ENCODE results near the gene ARMC7.

GRCh38 chr17:75133001-75133400 lies 23.2 kb downstream of the ARMC7 start:
- TF ChIP-seq CTCF (conservative IDR thresholded peaks at IDR 0.05 in 1 of 2, IDR thresholded peaks at IDR 0.05 in 1 of 2; ENCODE audit: low read depth in 1 of 2, low read length in 2 of 2) (no peak), EZH2 (IDR thresholded peaks at IDR 0.05; ENCODE audit: low read length, missing control alignments) (no peak)
